H4 (cell line): ENCODE measurements around the gene PHEX. TPM values are rescaled to one million over a fixed set of nuclear protein-coding genes. Genes with fewer than 3 reads are reported as not detected.

Experiments
- DNase-seq: peaks from one replicate; pipeline ENCODE4 v3.0.0-alpha.2; 2015; ENCODE audit warnings: low spot score
- total RNA-seq: library from RNA; depleted of rRNA; stranded (reverse); fragments of >200 nt; shearing (Covaris generic); gene quantifications from 2 replicates; pipeline ENCODE4 v1.2.3, GENCODE V29; 2014

The PHEX gene
- total RNA-seq, 1 experiment from 2014 or later, result 0.85 TPM

DNA sequence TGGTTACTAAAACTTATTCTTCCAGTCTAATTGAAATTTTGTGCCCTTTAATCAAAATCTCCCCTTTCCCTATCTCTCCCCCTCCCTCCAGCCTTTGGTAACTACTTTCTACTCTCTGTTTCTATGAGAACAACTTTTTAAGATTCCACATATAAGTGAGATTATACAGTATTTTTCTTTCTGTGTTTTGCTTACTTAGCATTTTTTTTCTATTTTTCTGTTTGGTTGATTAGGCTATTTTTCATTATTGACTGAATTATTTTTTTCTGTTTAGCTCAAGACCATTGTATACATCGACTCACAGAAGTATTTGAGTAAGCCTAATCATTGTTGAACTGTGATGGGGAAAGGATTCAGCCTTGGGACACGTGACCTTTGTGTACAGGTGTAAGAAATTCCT is 116.4 kb downstream of the PHEX start:
- DNase-seq, result no peak

GRCh38 chrX:22150371-22150770 is 118.2 kb downstream of the PHEX start:
- DNase-seq, result no peak

GRCh38 chrX:22155126-22155525 is 123.0 kb downstream of the PHEX start:
- no peak for DNase-seq

DNA sequence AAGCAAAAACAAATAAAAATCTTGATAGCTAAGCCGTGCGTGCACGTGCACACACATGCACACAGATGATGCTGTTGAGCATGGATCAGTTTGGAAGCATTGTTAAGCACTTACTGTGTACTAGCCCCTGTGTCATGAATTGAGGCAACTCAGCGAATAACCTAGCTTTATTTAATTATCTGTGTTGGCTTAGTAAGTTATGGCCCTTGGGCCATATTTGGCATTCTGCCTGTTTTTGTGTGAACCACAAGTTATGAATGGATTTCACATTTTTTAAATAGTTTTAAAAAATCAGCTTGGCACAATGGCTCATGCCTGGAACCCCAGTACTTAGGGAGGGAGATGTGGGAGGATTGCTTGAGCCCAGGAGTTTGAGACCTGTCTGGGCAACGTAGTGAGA is 126.9 kb downstream of the PHEX start:
- DNase-seq, result no peak

DNA sequence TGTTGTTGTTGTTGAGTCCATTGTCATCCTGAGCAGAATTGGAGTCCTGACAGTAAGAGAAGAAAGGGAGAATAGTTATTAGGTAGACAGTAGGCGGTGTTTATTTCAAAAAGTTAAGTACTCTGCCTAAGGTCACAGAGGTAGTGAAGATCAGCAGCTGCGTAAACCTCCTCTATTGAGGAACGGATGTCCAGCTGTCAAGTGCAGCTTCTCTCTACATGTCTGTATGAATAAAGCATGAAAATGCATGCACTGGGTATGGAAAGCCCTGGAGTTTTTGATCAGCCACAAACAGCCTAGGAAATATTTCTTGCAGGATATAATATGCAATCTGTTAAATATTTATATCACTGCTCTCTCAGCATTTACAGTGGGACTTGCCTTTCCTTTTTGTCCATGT is 131.2 kb downstream of the PHEX start:
- DNase-seq, result no peak

GRCh38 chrX:22164770-22165388 is 132.8 kb downstream of the PHEX start:
- DNase-seq, result peak; percentile 5

- DNase-seq, result no peak
These were observed 133.8 kb downstream of the PHEX start for GRCh38 chrX:22165732-22166457.

GRCh38 chrX:22171287-22172060 is 139.3 kb downstream of the PHEX start:
- no peak for DNase-seq

DNA sequence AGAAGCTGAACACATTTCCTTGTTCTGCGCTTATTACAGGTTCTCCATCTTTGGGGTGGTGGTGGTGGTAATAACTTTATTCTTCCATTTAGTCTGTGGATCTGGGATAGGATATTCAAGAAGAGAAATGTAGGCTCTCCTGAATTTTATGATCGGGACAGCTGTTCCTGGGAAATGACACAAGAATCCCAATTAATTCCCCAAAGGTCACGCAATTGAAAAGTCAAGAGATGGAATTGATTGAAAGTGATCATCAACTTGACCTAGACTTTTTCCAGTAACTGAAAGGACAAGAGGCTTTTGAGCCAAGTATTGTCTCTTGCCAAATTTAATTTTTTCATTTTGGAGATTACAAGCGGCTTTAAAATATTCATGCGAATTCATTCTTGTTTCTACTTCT is 141.8 kb downstream of the PHEX start:
- no peak for DNase-seq

- DNase-seq, result no peak
These were observed 145.9 kb downstream of the PHEX start for GRCh38 chrX:22177950-22178515.

GRCh38 chrX:22184096-22184495 is 152.0 kb downstream of the PHEX start:
- no peak for DNase-seq

GRCh38 chrX:22186165-22186564 is 154.0 kb downstream of the PHEX start:
- no peak for DNase-seq

DNA sequence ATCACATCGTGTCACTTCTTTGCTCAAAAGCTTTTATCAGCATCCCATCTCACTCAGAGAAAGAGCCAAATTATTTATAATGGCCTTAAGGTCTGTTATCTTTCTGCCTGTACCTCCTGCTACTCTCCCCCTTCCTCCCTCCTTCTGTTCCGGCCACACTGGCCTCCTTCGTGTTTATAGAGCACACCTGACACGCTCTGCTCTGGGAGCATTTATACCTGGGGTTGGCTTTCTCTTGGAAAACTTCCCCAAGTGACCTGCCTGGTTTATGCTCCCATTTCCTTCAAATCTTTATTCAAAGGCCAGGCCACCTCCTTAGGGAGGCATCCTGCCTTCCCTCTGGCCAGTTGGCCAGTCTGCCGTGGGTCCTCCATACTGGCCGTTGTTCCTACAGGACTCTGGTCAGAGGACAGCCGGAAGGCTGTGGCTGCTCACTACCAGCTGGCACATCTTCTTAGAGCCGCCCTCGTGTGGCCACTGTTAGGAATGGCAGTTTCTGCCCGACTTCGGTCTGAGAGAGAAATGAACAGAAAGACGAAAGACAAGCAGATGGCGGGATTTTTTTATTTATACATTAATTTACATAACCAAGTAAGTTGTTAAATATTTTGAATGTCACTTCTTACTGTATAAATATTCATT is 160.4 kb downstream of the PHEX start:
- peak; percentile 58 for DNase-seq

DNA sequence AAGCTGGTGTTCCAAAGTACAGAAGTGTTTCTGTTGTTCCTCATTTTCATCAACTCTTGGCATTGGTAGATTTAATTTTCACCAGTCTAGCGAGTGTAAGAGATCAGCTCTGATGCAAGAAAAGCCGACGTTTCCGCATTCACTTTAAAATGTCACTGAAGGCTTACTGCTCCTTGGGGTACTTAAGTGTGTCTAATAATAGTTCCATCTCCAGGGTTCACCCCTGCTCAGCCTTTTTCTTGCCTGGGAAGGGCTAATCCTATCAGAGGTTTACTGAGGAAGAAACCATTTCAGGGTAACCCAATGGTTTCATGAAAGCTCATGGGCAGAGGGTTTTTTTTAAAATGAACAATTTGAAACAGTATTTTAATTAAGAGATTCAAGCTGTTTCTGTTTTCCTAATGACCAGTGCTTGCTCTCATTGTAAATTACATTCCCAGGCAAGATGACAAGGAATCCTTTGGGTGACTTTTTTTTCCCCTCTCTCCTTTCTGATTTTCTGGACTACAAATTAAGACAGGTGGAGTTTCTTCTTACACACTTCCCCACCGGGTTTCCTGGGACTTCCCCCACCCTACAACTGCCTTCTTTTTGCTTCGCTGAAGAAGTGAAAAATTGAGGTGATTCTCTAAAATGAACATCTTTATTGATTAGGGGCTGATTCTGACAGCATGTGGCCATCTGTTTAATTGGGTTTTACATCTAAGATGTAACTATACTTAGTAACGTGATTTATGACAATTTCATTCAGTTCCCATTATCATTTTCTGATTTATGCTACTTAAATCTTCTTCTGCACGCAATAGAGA is 161.9 kb downstream of the PHEX start:
- no peak for DNase-seq

DNA sequence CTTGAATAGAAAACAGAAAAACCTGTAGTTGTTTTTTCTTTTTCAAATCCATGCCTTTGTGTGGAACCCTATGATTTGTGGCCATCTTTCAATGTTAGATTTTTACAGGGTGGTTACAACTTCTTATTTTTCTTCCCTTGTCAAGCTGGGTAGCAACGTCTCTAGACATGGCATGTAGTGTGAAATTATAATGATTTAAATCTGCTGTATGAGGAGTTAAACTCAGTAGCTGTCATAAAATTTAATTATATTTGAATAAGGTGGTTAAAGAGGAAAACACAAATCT is 162.5 kb downstream of the PHEX start:
- no peak for DNase-seq

GRCh38 chrX:22196149-22196548 is 164.0 kb downstream of the PHEX start:
- DNase-seq, result no peak

- no peak for DNase-seq
These were observed 170.1 kb downstream of the PHEX start for GRCh38 chrX:22202251-22202650.

GRCh38 chrX:22203186-22203585 is 171.1 kb downstream of the PHEX start:
- DNase-seq, result no peak

GRCh38 chrX:22206781-22207180 is 174.7 kb downstream of the PHEX start:
- no peak for DNase-seq

GRCh38 chrX:22220941-22221340 is 188.8 kb downstream of the PHEX start:
- DNase-seq, result no peak

GRCh38 chrX:22234380-22234779 is 202.3 kb downstream of the PHEX start:
- DNase-seq, result no peak
